SU-DHL-6 (cell line): ENCODE results near the gene UQCR11.

Experiments used
- CTCF ChIP-seq: fragments of 200-600 bp; sonication (generic); IDR thresholded peaks from one replicate; pipeline ENCODE4 v1.5.1; 2017; ENCODE audit warnings: antibody characterized with exemption, mild to moderate bottlenecking, low read length, moderate library complexity; ENCODE audit not compliant: insufficient read depth, poor library complexity, severe bottlenecking
- EZH2phosphoT487 ChIP-seq: fragments of 200-600 bp; sonication (generic), shearing (Covaris generic); conservative IDR thresholded peaks from 2 replicates; pipeline ENCODE4 v1.6.1; 2018; ENCODE audit warnings: mild to moderate bottlenecking, antibody characterized with exemption, low read length, moderate library complexity, mixed read lengths

- TF ChIP-seq CTCF (no peak), EZH2phosphoT487 (no peak)
Measured at GRCh38 chr19:1592755-1593500, 12.3 kb downstream of the UQCR11 start, which contains the start of gene MBD3.
